CD4-positive, alpha-beta T cell treated with Interleukin-21 for 1 hour (primary cell): Measurements from ENCODE around the gene PRR15L.
"Not testable (repeated sequence)": the region's sequence is repeated elsewhere in the genome, so short reads cannot be mapped to it uniquely, and the experiment has no call there.

Experiments used
- DNase-seq: peaks from one replicate; pipeline ENCODE4 v3.0.0-alpha.2; 2020

Gene PRR15L

DNA sequence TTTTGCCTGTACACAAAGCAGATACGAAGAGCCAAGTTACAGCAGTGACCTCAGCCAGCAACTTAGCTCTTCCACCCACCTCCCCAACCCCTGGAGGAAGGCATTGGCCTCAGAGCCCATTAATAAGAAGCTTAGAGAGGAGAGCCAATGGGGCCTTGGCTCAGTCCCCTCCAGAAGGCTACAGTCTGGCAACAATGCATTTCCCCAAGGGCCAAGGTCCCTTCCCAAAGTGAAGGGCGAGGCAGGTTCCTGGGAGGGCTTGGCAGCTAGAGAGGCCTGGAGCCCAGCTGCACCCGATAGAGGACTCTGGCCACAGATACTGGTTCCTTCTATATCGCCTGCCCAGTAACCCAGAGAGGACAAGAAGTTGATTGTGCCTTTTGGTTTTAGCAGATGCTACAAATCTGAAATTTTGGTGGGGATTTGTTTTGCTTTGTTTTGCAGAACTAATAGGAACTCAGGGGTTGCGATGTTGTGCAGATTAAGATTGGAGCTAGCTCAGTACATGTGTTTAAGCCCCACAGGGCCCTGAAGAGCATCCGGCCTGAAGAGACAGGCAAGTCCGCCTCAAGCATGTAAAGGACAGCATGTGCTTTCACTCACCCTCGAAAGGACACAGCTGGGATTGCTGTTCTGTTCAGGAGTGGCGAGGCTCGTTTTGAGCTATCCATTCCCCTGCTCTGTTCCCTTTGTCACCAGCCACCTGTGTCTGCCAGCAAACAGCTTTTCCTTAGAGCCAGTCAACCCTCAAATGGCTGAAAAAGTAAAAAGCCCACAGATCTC, 28.3 kb downstream of the PRR15L start:
- DNase-seq = no peak

DNA sequence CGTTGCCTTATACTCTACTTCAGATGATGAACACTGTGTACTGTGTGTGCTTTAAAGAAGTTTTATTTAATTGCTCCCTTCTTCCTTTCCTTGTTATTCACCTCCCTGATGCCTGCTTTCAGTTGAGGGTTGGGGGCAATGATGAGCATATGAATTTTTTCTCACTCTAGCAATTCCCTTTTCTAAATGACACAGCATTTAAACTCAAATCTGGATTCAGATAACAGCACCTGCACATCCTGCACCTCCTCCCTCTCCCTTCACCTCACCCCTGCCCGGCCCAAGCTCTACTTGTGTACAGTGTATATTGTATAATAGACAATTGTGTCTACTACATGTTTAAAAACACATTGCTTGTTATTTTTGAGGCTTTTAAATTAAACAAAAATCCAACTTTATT, 29.3 kb downstream of the PRR15L start:
- no peak for DNase-seq

DNA sequence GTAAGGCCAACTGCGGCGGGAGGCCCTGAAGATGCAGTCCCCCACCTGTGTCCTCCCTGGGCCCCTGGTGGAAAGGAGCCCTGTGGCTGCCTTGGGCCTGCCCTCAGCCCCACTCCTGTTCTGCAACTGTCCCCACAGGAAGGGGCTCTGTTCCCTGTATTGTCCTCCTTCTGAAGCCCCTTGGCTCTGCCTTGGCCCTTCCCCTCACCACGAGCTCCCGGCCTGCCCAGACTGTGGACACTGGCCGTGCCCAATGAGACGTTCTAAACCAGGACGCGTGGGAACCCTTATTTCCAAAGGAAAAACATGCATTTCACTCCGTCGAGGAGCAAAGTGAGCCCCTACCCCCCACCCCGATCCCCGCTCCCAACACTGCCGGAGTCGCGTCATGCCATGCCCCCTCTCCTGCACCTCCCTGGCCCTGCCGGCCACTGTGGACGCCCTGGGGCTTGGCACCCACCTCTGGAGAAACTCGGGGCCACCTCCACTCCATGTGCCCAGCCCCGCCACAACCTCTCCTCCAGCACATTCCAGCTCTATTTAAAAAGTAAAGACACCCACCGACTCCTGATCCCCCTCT, 29.8 kb downstream of the PRR15L start:
- no peak for DNase-seq

DNA sequence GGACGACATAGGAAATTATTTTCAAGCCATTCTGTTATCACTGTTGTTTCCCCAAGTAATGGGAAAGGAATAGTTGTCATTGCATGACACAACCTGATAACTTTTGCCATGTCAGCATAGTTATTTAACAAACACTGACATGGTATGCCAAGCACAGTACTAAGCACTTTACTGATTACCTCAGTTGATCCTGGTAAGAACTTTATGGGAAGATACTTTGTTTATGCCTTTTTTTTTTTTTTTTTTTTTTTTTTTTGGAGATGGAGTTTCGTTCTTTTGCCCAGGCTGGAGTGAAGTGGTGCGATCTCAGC, 32.0 kb downstream of the PRR15L start:
- DNase-seq = no peak

DNA sequence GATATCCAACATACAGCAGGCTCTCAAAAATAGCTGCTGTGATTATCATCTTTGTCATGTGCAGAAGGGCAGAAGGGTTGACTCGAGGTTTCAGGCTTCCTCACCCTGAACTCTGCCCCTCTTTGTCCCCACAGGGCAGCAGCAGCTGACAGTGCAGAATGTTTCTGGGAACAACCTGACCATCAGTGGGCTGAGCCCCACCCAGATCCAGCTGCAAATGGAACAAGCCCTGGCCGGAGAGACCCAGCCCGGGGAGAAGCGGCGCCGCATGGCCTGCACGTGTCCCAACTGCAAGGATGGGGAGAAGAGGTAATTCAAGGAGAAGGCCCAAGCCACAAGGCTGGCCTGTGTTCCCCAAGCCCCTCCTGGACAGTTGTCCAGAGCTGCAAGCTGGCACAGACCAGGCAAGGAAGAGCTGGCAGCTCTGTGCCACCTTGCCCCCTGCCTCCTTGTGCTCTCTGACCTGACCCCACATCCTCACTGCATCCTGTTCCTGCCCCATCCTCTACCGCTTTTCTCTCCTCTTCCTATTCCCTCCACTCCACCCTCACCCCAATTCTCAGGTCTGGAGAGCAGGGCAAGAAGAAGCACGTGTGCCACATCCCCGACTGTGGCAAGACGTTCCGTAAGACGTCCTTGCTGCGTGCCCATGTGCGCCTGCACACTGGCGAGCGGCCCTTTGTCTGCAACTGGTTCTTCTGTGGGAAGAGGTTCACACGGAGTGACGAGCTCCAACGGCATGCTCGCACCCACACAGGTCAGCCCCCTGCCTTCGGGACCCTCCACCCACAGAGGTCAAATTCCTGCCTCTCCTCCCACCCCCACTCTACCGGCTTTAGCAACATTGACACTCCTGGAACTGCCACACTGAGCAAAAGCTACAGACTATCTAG, 32.7 kb downstream of the PRR15L start:
- no peak for DNase-seq

DNA sequence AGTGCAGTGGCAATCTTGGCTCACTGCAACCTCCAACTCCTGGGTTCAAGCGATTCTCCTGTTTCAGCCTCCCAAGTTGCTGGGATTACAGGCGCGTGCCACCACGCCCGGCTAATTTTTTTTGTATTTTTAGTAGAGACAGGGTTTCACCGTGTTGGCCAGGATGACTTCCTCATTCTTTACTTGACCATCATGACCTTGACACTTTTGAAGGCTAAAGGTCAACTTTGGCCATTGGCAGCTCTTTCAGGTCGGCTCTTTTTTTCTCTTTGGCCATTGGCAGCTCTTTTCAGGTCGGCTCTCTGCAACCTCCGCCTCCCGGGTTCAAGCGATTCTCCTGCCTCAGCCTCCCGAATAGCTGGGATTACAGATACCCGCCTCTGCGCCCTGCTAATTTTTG, 37.8 kb downstream of the PRR15L start:
- not testable (repeated sequence) for DNase-seq

DNA sequence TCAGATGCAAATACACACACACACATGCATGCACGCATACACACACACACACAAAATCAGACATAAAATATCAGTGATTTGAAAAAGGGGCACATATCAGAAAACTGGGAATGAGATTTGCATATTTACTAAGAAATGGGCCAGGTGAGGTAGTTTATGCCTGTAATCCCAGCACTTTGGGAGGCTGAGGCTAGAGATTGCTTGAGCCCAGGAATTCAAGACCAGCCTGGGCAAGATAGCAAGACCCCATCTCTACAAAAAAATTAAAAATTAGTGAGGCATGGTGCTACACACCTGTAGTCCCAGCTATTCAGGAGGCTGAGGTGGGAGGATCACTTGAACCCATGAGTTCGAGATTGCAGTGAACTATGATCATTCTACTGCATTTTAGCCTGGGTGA, 38.7 kb downstream of the PRR15L start:
- no peak for DNase-seq

DNA sequence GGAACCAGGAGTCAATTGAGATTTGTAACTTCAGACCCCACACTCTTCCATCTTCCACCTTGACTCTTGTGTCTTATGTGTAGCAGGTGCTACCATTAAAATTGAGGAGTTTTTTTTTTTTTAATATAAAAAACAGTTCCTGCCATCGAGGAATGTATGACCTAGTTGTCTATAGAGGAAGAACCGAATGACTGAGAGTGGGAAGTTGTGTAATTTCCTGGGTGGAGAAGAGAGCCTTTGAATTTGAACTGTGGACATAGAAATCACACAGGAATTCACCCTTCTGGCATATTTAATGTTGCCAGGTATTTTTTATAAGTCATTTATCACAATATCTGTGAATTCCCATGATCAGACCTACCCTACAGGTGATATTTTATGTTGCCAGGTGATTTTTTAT, 39.7 kb downstream of the PRR15L start:
- DNase-seq = peak; percentile 5

DNA sequence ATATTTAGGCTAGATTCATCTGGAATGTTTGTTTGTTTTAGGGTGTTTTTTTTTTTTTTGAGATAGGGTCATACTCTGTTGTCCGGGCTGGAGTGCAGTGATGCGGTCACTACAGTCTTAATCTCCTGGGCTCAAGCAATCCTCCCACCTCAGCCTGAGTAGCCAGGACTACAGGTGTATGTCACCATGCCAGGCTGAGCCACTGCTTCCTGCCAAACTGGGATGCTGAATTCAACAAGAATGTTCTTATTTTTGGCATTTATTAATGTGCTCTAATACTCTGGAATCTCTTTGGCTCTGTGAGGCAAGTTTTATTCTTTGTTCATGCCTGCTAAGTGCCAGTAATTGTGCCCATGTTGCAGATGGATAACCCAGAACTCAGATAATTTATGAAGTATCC, 40.1 kb downstream of the PRR15L start:
- no peak for DNase-seq

DNA sequence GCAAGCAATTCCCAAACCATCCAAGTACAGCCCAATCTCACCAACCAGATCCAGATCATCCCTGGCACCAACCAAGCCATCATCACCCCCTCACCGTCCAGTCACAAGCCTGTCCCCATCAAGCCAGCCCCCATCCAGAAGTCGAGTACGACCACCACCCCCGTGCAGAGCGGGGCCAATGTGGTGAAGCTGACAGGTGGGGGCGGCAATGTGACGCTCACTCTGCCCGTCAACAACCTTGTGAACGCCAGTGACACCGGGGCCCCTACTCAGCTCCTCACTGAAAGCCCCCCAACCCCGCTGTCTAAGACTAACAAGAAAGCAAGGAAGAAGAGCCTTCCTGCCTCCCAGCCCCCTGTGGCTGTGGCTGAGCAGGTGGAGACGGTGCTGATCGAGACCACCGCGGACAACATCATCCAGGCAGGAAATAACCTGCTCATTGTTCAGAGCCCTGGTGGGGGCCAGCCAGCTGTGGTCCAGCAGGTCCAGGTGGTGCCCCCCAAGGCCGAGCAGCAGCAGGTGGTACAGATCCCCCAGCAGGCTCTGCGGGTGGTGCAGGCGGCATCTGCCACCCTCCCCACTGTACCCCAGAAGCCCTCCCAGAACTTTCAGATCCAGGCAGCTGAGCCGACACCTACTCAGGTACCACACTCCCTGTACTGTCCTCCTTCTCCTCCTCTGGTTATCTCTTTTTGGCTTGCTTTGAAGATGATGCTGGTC, 41.0 kb downstream of the PRR15L start:
- no peak for DNase-seq

DNA sequence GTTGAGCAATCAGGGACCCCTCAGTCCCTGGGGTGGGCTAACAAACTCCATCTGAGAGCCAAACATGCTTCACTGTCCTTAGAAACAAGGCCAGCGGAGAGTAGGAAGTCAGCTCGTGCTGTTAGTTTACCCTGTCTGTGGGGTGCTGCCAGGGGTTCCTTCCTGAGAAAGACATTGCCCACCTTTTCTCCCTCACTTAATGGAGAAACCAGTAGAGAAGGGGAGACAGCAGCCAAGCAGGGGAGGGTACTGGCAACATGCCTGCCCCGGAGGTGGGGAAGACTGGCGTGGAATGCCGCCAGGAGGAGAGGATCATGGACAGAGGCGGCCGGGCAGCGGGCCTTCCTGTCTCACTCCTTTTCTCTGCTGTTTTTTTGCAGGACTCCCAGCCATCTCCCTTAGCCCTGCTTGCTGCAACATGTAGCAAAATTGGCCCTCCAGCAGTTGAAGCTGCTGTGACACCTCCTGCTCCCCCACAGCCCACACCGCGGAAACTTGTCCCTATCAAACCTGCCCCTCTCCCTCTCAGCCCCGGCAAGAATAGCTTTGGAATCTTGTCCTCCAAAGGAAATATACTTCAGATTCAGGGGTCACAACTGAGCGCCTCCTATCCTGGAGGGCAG, 41.8 kb downstream of the PRR15L start:
- DNase-seq = no peak

DNA sequence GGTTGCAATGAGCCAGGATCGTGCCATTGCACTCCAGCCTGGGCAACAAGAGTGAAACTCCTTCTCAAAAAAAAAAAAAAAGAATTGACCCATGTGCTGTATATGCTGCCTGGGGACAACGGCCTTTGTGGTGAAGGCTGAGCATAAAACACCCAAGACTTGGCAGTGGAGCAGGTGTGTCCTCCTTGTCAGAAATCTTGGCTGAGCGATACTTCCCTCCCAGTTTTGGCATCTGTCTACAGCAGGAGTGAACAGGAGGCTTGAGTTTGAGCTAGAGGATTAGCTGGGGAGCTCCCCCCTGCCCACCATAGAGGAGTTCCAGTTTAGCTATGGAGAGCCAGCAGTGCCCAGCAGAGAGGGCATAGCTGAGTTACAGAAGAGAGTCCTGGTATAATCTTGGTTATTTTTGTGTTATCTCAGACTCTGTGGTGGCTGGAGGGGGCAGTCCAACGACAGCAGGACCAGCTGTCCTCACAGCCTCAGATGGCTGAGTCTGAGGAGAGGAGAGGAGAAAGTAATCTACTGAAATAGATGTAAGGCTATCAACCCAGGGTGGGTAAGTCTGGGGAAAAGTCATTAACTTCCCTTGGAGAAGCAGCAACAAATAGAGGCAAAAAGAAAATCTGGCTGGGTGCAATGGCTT, 43.3 kb downstream of the PRR15L start:
- DNase-seq = no peak

DNA sequence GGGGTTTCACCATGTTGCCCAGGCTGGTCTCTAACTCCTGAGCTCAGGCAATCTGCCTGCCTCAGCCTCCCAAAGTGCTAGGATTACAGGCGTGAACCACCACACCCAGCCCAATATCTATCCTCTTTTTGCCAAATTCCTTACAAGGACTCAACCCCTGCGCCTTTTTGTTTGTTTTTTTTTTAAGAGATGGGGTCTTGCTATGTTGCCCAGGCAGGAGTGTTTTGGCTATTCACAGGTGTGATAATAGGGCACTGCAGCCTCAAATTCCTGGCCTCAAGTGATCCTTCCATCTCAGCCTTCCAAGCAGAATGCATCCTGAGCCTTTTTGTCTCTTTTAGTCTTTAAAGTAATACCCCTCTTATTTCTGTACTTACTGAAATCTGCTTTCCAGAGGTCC, 44.6 kb downstream of the PRR15L start:
- DNase-seq = no peak

DNA sequence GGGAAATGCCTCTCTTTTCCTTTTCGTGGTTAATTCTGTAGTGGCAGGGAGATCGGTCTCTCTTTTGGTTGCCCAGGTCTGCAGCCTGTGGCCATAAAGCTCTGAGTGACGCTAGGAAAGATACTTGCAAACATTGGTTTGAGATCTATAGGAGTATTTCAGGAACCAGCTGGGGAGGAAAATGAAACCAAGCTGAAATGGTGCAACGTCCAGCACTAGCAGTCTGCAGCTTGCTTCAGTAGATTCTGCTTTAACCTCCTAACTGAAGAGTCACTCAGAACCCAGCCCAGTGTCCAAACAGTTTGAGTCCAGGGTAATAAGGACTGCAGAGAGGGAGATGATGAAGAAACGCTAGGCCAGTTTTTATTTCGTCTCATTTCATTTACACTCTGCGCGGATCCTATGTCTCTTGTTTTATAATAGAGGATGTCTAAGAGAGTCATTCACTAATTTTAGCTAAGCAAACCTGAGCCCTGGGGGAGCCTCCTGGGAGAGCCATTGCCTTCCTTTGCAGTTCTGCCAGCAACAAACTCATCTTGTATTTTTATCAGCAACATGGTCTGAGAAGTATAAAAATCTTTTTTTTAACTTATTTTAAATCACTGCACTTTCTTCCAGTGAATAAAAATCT, 49.6 kb downstream of the PRR15L start:
- no peak for DNase-seq

DNA sequence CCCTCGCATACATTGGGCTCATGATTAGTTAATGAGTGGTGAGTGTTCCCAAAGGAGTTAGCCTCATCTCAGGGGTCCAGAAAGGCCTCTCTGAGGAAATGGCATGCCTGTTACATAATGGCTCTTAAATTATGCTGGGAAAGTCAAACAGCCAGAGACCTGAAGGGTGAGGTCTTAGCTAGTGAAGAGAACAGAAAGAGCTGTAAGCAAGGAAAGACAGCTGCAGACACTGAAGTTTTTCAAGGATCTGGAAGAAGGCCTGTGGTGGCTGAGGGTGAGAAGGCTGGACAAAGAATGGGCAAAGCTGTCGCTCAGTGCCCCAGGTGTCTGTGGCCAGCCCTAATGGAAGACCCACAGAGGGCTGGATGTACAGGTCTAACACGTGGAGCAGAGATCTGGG, 51.2 kb downstream of the PRR15L start:
- DNase-seq = no peak

DNA sequence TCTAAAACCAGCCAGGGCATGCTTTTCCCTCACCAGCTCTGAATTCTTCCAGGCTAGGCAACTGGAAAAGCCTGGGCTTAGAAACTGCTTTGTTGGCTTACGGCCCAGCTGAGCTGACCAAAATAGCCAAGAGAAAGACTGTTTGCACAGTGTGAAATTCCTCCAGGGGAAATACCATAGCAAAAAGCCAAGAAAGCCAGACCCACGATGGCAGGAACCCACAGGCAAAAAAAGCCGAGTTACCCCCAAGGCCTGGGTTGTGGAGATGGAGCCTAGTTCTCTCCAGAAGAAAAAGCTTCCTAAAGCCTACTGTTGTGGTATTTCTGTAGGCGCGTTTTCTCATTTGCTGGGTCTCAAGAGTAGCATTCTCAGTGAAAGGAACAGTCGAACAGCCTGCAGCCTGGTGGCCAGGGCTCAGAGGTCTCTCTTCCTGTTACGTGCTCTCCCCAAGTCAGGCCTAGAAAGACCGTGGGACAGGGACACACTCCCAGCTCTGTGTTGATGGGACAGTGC, 52.4 kb downstream of the PRR15L start:
- no peak for DNase-seq

DNA sequence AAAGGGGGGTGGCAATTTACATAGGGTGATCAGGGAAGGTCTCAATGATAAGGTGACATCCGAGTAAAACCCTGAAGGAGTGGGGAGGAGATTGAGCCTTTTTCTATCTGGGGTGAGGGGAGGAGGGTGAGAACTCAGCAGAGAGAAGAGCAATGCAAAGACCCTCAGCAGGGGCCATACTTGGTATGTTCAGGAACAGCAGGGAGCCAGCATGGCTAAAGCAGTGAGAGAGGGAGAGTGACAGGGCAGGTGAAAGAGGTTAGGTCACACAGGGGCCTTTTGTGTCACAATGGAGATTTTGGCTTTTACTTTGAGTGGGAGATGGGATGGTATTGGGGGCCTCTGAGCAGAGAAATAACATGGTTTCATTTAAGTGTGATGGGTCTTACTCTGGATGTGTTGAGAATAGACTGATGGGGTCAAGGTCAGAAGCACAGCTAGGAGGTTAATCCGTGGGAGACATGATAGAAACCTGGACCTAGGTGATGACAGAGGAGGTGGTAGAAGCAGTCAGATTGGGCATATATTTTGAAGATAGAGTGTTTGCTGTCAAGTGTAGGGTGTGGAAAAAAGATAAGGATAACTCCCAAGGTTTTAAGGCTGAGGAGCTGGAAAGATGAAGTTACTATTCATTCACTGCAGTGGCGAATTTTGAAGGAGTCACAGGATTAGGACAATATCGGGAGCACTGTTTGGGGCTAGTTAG, 55.5 kb downstream of the PRR15L start:
- DNase-seq = no peak
